ENCODE data around the gene CDR2.
A peak's percentile ranks its signal among the peaks of the same experiment; 100 is the strongest.

CDR2 gene

DNA sequence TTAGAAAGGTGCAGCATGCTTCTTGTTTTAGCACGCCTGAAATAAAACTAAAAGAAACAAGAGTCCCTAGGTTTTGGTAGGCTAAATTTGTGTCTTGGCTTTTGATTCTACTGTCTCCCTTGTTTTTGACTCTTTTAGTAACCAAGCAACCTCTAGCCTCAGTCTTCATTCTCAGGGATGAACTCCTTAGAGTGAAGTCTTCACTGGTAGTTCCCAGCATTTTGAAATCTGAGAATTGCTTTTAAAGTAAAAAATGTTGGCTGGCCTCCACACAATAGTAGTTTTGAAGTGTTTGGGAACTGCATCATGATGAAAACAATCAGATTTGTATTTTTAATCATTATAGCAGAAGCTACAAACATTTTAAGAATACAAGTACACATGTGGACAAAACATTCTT is 6.1 kb upstream of the CDR2 start:
- TF ChIP-seq, protein P1, sequence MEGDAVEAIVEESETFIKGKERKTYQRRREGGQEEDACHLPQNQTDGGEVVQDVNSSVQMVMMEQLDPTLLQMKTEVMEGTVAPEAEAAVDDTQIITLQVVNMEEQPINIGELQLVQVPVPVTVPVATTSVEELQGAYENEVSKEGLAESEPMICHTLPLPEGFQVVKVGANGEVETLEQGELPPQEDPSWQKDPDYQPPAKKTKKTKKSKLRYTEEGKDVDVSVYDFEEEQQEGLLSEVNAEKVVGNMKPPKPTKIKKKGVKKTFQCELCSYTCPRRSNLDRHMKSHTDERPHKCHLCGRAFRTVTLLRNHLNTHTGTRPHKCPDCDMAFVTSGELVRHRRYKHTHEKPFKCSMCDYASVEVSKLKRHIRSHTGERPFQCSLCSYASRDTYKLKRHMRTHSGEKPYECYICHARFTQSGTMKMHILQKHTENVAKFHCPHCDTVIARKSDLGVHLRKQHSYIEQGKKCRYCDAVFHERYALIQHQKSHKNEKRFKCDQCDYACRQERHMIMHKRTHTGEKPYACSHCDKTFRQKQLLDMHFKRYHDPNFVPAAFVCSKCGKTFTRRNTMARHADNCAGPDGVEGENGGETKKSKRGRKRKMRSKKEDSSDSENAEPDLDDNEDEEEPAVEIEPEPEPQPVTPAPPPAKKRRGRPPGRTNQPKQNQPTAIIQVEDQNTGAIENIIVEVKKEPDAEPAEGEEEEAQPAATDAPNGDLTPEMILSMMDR (IDR thresholded peaks at IDR 0.05; ENCODE audit: borderline replicate concordance, insufficient read depth, low read depth, low read length): no peak
- H3K4me3 ChIP-seq (ENCODE audit: low read depth, low read length): no peak overlapping the region

DNA sequence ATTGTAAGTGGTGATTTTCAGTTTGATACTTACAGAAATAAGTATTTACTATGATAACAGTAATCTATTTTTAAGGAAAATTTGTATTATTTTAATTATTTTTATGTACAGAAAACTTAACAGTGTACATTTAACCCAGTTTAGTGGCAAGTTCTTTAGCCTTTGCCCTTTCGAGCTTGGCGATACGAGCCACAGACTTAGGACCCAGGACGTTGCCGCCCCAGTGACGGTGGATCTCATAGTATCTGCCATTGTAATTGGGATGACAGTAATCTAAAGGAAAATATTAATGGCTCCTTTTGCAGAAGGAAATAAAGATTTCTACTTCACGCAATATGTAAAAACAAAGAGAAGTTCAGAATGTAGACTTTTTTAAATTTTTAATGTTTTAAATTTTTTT is 5.2 kb upstream of the CDR2 start:
- TF ChIP-seq, protein P1 (IDR thresholded peaks at IDR 0.05; ENCODE audit: borderline replicate concordance, insufficient read depth, low read depth, low read length): no peak
- H3K4me3 ChIP-seq (ENCODE audit: low read depth, low read length): no peak overlapping the region

DNA sequence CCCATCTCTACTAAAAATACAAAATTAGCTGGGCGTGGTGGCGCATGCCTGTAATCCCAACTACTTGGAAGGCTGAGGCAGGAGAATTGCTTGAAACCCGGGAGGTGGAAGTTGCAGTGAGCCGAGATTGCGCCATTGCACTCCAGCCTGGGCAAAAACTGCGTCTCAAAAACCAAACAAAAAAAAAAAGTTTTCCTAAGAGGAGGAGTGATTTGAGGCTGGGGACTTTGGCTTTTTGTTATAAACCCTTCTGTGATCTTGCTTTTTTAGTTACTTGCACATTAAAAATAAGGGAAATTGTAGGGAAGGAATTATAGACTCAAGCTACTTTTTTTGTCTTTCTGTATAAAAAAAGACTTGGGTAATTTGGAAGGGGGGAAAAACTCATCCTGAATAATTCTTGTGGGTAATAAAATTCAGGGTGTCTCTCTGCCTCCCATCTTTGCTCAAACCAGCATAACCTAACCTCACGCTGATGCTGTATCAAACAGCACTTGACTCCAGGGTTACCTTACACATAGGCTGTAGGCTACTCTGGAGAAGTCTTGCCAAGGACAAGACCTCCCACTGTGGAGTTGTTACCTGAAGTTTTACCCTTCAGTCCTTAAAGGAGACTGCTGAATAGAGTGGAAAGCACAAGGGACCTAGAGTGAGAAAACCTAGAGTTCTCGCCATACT is 1.7 kb upstream of the CDR2 start:
- TF ChIP-seq, protein P1 (IDR thresholded peaks at IDR 0.05; ENCODE audit: borderline replicate concordance, insufficient read depth, low read depth, low read length): no peak
- no peak overlapping the region for H3K4me3 ChIP-seq (ENCODE audit: low read depth, low read length)

GRCh38 chr16:22375117-22375962 is 921 bp upstream of the CDR2 start:
- peak overlapping the region; percentile 57 for H3K4me3 ChIP-seq (ENCODE audit: low read depth, low read length)
- TF ChIP-seq, protein P1 (IDR thresholded peaks at IDR 0.05; ENCODE audit: borderline replicate concordance, insufficient read depth, low read depth, low read length): no peak

- H3K4me3 ChIP-seq (ENCODE audit: low read depth, low read length): peak overlapping the region; percentile 57
- TF ChIP-seq, protein P1 (IDR thresholded peaks at IDR 0.05; ENCODE audit: borderline replicate concordance, insufficient read depth, low read depth, low read length): no peak
Measured at GRCh38 chr16:22373662-22374310, 633 bp downstream of the CDR2 start.

DNA sequence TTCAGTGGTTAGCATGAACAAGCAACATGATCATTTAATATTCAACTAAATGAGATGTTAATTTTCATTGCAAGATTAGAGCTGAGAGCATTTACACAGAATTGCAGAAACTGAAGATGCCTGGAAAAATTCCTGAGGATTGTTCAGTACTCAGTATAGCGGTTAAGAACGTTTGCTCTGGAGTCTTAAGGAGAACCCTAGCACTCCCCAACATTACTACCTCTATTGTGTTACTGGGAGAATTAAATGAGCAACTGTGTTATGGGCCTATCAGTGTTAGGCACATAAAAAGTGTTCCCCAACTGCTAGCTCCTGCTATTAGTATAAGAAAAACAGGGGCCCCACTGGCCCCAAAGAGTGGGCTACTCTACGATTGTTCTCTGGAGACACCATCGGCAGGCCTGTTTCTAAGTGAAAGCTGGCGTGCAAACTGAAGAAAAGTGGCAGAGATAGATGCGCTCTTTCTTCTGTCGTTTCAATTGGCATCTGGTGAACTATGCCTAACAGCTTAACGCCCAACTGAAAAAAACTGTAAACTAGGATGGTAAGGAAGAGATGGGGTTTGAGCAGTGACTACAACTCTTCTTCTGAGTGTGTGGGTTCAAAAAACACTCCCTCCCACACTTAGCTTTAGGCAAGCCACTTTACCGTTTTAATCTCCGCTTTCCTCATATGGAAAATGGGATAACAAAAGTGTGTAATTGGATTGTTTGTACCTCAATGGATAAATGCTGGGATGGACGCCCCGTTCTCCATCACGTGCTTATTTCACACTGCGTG is 1.3 kb downstream of the CDR2 start:
- TF ChIP-seq, protein P1 (IDR thresholded peaks at IDR 0.05; ENCODE audit: borderline replicate concordance, insufficient read depth, low read depth, low read length): no peak
- H3K4me3 ChIP-seq (ENCODE audit: low read depth, low read length): peak overlapping the region; percentile 57
